SK-N-SH (cell line): ENCODE results near the gene CCR6. TPM values are rescaled to one million over a fixed set of nuclear protein-coding genes. Genes with fewer than 3 reads are reported as not detected.
"Not testable (repeated sequence)": the region's sequence is repeated elsewhere in the genome, so short reads cannot be mapped to it uniquely, and the experiment has no call there.

Source experiments
- CTCF ChIA-PET: fragments of 300-600, 350-600 bp; formaldehyde crosslinking; extraction: SDS; loops from one replicate; lab custom pipeline; 2021; lab: Yijun Ruan, JAX
- POLR2A ChIA-PET: fragments of 350-600 bp; sonication (Branson Sonifier 250); formaldehyde crosslinking; extraction: SDS; loops from one replicate; lab custom pipeline; 2020; ENCODE audit warnings: antibody characterized with exemption, inconsistent platforms; lab: Yijun Ruan, JAX
- DNase-seq: peaks from one replicate; pipeline ENCODE4 v3.0.0; 2012
- H2AFZ ChIP-seq: fragments of 200-600 bp; sonication (generic); 2 replicates; pipeline ENCODE4 v1.8.1; 2016; ENCODE audit warnings: antibody characterized with exemption, mild to moderate bottlenecking, low read depth
- H3F3A ChIP-seq: fragments of 200-600 bp; sonication (generic); replicated peaks from 2 replicates; pipeline ENCODE3; 2016; ENCODE audit warnings: antibody characterized with exemption, mild to moderate bottlenecking; ENCODE audit not compliant: insufficient read depth
- H3K27ac ChIP-seq, 2 experiments: fragments of 200-500 bp in 1 of 2; fragments of 200-600 bp in 1 of 2; sonication (Bioruptor generic) in 1 of 2; sonication (generic), shearing (Covaris generic) in 1 of 2; 2 replicates each; pipeline versions ENCODE4 v1.5.1 to v1.6.1; 2014 to 2016; ENCODE audit warnings: low read depth in 2 of 2, inconsistent platforms in 1 of 2, low read length in 1 of 2, mild to moderate bottlenecking in 1 of 2, mixed read lengths in 1 of 2
- H3K27me3 ChIP-seq: fragments of 200-600 bp; sonication (generic), shearing (Covaris generic); 2 replicates; pipeline ENCODE4 v1.6.1; 2016; ENCODE audit warnings: mixed run types; ENCODE audit not compliant: insufficient read depth
- H3K36me3 ChIP-seq, 2 experiments: fragments of 200-500 bp in 1 of 2; fragments of 200-600 bp in 1 of 2; sonication (Bioruptor generic) in 1 of 2; sonication (generic) in 1 of 2; replicated peaks in 1 of 2; 2 replicates each; pipeline versions ENCODE3 to v1.5.1; 2014 to 2016; ENCODE audit warnings: low read length in 1 of 2, mild to moderate bottlenecking in 1 of 2; ENCODE audit not compliant: insufficient read depth in 2 of 2, control insufficient read depth in 1 of 2
- H3K4me1 ChIP-seq, 2 experiments: fragments of 200-500 bp in 1 of 2; fragments of 200-600 bp in 1 of 2; sonication (Bioruptor generic) in 1 of 2; sonication (generic), shearing (Covaris generic) in 1 of 2; 2 replicates each; pipeline versions ENCODE4 v1.5.1 to v1.6.1; 2014 to 2016; ENCODE audit warnings: low read depth in 1 of 2, low read length in 1 of 2, mixed run types in 1 of 2; ENCODE audit not compliant: insufficient read depth in 2 of 2, control insufficient read depth in 1 of 2
- H3K4me2 ChIP-seq: fragments of 200-600 bp; sonication (generic), shearing (Covaris generic); 2 replicates; pipeline ENCODE4 v1.6.1; 2017; ENCODE audit warnings: mixed run types
- H3K4me3 ChIP-seq, 2 experiments: fragments of 200-500 bp in 1 of 2; fragments of 200-600 bp in 1 of 2; sonication (Bioruptor generic) in 1 of 2; sonication (generic), shearing (Covaris generic) in 1 of 2; 2 replicates each; pipeline versions ENCODE4 v1.5.1 to v1.8.1; 2014 to 2016; ENCODE audit warnings: low read depth in 2 of 2, inconsistent platforms in 1 of 2, low read length in 1 of 2, mild to moderate bottlenecking in 1 of 2, mixed read lengths in 1 of 2, moderate library complexity in 1 of 2
- H3K79me2 ChIP-seq: fragments of 200-600 bp; sonication (generic); 2 replicates; pipeline ENCODE4 v1.8.1; 2017; ENCODE audit warnings: mild to moderate bottlenecking; ENCODE audit not compliant: insufficient read depth
- H3K9ac ChIP-seq: fragments of 200-600 bp; sonication (generic); 2 replicates; pipeline ENCODE4 v1.6.1; 2017; ENCODE audit warnings: mixed run types
- H3K9me2 ChIP-seq: fragments of 200-600 bp; sonication (generic); 2 replicates; pipeline ENCODE4 v1.6.1; 2017; ENCODE audit warnings: mixed run types
- H3K9me3 ChIP-seq: fragments of 200-600 bp; sonication (generic); 2 replicates; pipeline ENCODE4 v1.6.1; 2017; ENCODE audit warnings: mixed run types, mild to moderate bottlenecking, moderate library complexity
- H4K20me1 ChIP-seq: fragments of 200-600 bp; sonication (generic); 2 replicates; pipeline ENCODE4 v1.6.1; 2017; ENCODE audit warnings: mild to moderate bottlenecking, mixed run types; ENCODE audit not compliant: insufficient read depth
- CTCF ChIP-seq: fragments of 200-600 bp; sonication (generic); IDR thresholded peaks from 2 replicates; pipeline ENCODE4 v1.6.1; 2017; ENCODE audit warnings: antibody characterized with exemption, mild to moderate bottlenecking, moderate library complexity
- WGBS: methylation state at CpG from one replicate; pipeline ENCODE4 v1.1.6; 2017; ENCODE audit warnings: low lambda C conversion rate; 5-methylcytosine and 5-hydroxymethylcytosine counted together
- polyA plus RNA-seq, 3 experiments: library from polyadenylated mRNA; depleted of rRNA; stranded (reverse); fragments of >200 nt; gene quantifications; 2 replicates each; pipeline ENCODE4 v1.2.3, GENCODE V29; 2012

The CCR6 gene
- polyA plus RNA-seq, 1 of the 3 experiments (the other 2 are of a cell fraction) = not detected

- H3K27me3 ChIP-seq, H3K4me3 ChIP-seq, H3K27ac ChIP-seq, POLR2A ChIA-PET, H2AFZ ChIP-seq, H3K4me2 ChIP-seq, H3K9me2 ChIP-seq, H3K9me3 ChIP-seq, H4K20me1 ChIP-seq, H3K9ac ChIP-seq, H3K36me3 ChIP-seq, H3F3A ChIP-seq, CTCF ChIA-PET, H3K79me2 ChIP-seq, H3K4me1 ChIP-seq, DNase-seq: not testable (repeated sequence)
- 4% methylated on average over 4 of the region's 8 CpGs for WGBS
- peak; percentile 52 for TF ChIP-seq CTCF
These were observed 60.0 kb downstream of the CCR6 start for GRCh38 chr6:167182913-167183314.

- H4K20me1 ChIP-seq, H2AFZ ChIP-seq, CTCF ChIA-PET, H3K9me2 ChIP-seq, H3F3A ChIP-seq, H3K9ac ChIP-seq, H3K9me3 ChIP-seq, H3K27ac ChIP-seq, H3K4me2 ChIP-seq, H3K36me3 ChIP-seq, H3K4me3 ChIP-seq, H3K4me1 ChIP-seq, H3K79me2 ChIP-seq, H3K27me3 ChIP-seq, DNase-seq, POLR2A ChIA-PET: not testable (repeated sequence)
- WGBS = 38% methylated on average over 1 of the region's 3 CpGs
These were observed 62.2 kb downstream of the CCR6 start for GRCh38 chr6:167185101-167185500.

GRCh38 chr6:167187275-167187674 lies 64.4 kb downstream of the CCR6 start:
- POLR2A ChIA-PET, CTCF ChIA-PET, H3K27ac ChIP-seq, H3K36me3 ChIP-seq, H3K9me3 ChIP-seq, H3K27me3 ChIP-seq, H4K20me1 ChIP-seq, H3F3A ChIP-seq, H3K9me2 ChIP-seq, H2AFZ ChIP-seq, DNase-seq, H3K4me2 ChIP-seq, H3K4me1 ChIP-seq, H3K79me2 ChIP-seq, H3K9ac ChIP-seq, H3K4me3 ChIP-seq: not testable (repeated sequence)
- 67% methylated on average over 8 of the region's 9 CpGs for WGBS

Other genes with a start within 250 kb of the CCR6 start
- gene RNASET2, start 166.5 kb upstream of the CCR6 start, polyA plus RNA-seq (2012; rRNA removed) = 58.4 and 59.2 TPM in 2 replicates
- gene CEP43, start 123.7 kb upstream of the CCR6 start, polyA plus RNA-seq (2012; rRNA removed) = 7.5 and 9.7 TPM in 2 replicates
- gene GPR31, start 34.9 kb downstream of the CCR6 start, polyA plus RNA-seq (2012; rRNA removed) = not detected in 2 replicates
- not detected in 2 replicates for gene UNC93A, start 168.2 kb downstream of the CCR6 start, polyA plus RNA-seq (2012; rRNA removed)
- not detected in 2 replicates for gene TTLL2, start 202.0 kb downstream of the CCR6 start, polyA plus RNA-seq (2012; rRNA removed)